Panc1 (cell line): ENCODE data around the gene C5. TPM values are rescaled to one million over a fixed set of nuclear protein-coding genes. Genes with fewer than 3 reads are reported as not detected.

Source experiments
- ATAC-seq: fragments of 200-7000 bp; cut with Tn5 transposase; 2 replicates; pipeline ENCODE4 v1.9.1; 2020; ENCODE audit warnings: mild to moderate bottlenecking, moderate library complexity
- Bru-seq: library from RNA; stranded (reverse); fragments of 400-500 nt; gene quantifications from one replicate; lab custom pipeline; 2021; lab: Mats Ljungman, UMichigan
- BruChase-seq, 2 experiments: library from RNA; stranded (reverse); fragments of 400-500 nt; gene quantifications; one replicate each; lab custom pipeline; 2021; lab: Mats Ljungman, UMichigan
- BruUV-seq: library from RNA; stranded (reverse); fragments of 400-500 nt; replicated peaks from 2 replicates; lab custom pipeline; 2021; lab: Mats Ljungman, UMichigan
- CTCF ChIA-PET: fragments of 300-600 bp; sonication (Branson Sonifier 250); formaldehyde crosslinking; loops from one replicate; lab custom pipeline; 2022; ENCODE audit warnings: antibody characterized with exemption; lab: Charles Lee
- POLR2A ChIA-PET: fragments of 300-600 bp; sonication (Branson Sonifier 250); formaldehyde crosslinking; loops from one replicate; lab custom pipeline; 2022; ENCODE audit warnings: antibody characterized with exemption; lab: Charles Lee
- DNase-seq: peaks from one replicate; pipeline ENCODE4 v3.0.0-alpha.2; 2010; ENCODE audit warnings: low read depth, low spot score
- H3K27ac ChIP-seq: 2 replicates; pipeline ENCODE4 v1.5.1; 2011; ENCODE audit warnings: mild to moderate bottlenecking, low read length, inconsistent platforms
- H3K27me3 ChIP-seq: fragments of 200-500 bp; sonication (Bioruptor generic); 2 replicates; pipeline ENCODE4 v1.6.0; 2014; ENCODE audit warnings: low read length, inconsistent platforms; ENCODE audit not compliant: control insufficient read depth, insufficient read depth
- H3K36me3 ChIP-seq: fragments of 200-500 bp; sonication (Bioruptor generic); 2 replicates; pipeline ENCODE4 v1.5.1; 2014; ENCODE audit warnings: inconsistent platforms, mild to moderate bottlenecking, low read length, moderate library complexity; ENCODE audit not compliant: control insufficient read depth, insufficient read depth
- H3K4me1 ChIP-seq: 2 replicates; pipeline ENCODE4 v1.5.1; 2011; ENCODE audit warnings: inconsistent platforms, mild to moderate bottlenecking, low read length, moderate library complexity; ENCODE audit not compliant: control insufficient read depth, insufficient read depth
- H3K4me3 ChIP-seq, 2 experiments: 2 replicates each; pipeline ENCODE4 v1.5.1; 2011 to 2012; ENCODE audit warnings: low read depth in 2 of 2, low read length in 2 of 2, mild to moderate bottlenecking in 2 of 2, inconsistent platforms in 1 of 2, moderate library complexity in 1 of 2
- H3K9me3 ChIP-seq: fragments of 200-500 bp; sonication (Bioruptor generic); 2 replicates; pipeline ENCODE4 v1.5.1; 2014; ENCODE audit warnings: low read depth, mild to moderate bottlenecking, inconsistent platforms, low read length, moderate library complexity; ENCODE audit not compliant: control insufficient read depth, insufficient read depth
- CTCF ChIP-seq: fragments of 450-650 bp; IDR thresholded peaks from 2 replicates; pipeline ENCODE4 v1.5.1; 2017; ENCODE audit warnings: mild to moderate bottlenecking
- POLR2AphosphoS5 ChIP-seq: IDR thresholded peaks from 2 replicates; pipeline ENCODE4 v1.6.1; 2012; ENCODE audit warnings: mild to moderate bottlenecking, low read depth, low read length, moderate library complexity
- REST ChIP-seq, 2 experiments: IDR thresholded peaks; 2 replicates each; pipeline ENCODE4 v1.6.1; 2011 to 2012; ENCODE audit warnings: low read depth in 2 of 2, control low read depth in 1 of 2, low read length in 1 of 2, mild to moderate bottlenecking in 1 of 2, moderate library complexity in 1 of 2; ENCODE audit not compliant: insufficient read depth in 1 of 2
- SIN3A ChIP-seq: IDR thresholded peaks from 2 replicates; pipeline ENCODE4 v1.6.1; 2012; ENCODE audit warnings: low read depth, mild to moderate bottlenecking, low read length, moderate library complexity, borderline replicate concordance; ENCODE audit not compliant: insufficient read depth
- TCF7L2 ChIP-seq: IDR thresholded peaks from 2 replicates; pipeline ENCODE4 v1.6.1; 2011; ENCODE audit warnings: mild to moderate bottlenecking, low read depth, low read length, inconsistent platforms
- in situ Hi-C: cut with HindIII; loops from 2 replicates; pipeline ENCODE4 v1.10.0; 2016; ENCODE audit warnings: low sequenced_read_pairs, low pct_unique_long_range_greater_than_20kb
- intact Hi-C: fragments of 100-400 bp; cut with micrococcal nuclease; formaldehyde crosslinking; loops from one replicate; pipeline ENCODE4 v1.10.0; 2022; ENCODE audit not compliant: unreplicated experiment
- long read RNA-seq: library from polyadenylated mRNA; unstranded; transcript quantifications from one replicate; pipeline ENCODE4 v2.0.0, GENCODE V29; 2021; ENCODE audit not compliant: unreplicated experiment
- polyA plus RNA-seq: library from polyadenylated mRNA; unstranded; fragments of >200 nt; gene quantifications from one replicate; pipeline ENCODE4 v1.2.1, GENCODE V29; 2012; ENCODE audit warnings: missing spikeins; ENCODE audit not compliant: insufficient read length
- total RNA-seq: library from RNA; stranded (reverse); gene quantifications from one replicate; pipeline ENCODE4 v1.2.1, GENCODE V29; 2021; ENCODE audit not compliant: unreplicated experiment

Gene C5
- total RNA-seq (1.6 TPM), Bru-seq, nascent RNA (percentile 38 among the genes with signal in this experiment), BruChase-seq, experiment 1, labeled RNA remaining after a 2-hour chase (percentile 37 among the genes with signal in this experiment), BruChase-seq, experiment 2, labeled RNA remaining after a 6-hour chase (percentile 31 among the genes with signal in this experiment)
- polyA plus RNA-seq: 1.0 TPM
- long read RNA-seq, partial matches to known transcripts: 1 of 5 reads
- long read RNA-seq, other reads (novel, unspliced or antisense): 4 of 5 reads

GRCh38 chr9:121050128-121050988 lies at the start of gene C5:
Gene C5 (minus strand): TSS chr9:121050275. CDS start chr9:121050246, 29 bp downstream.
- intact Hi-C loops: no loop called here
- no TSS peak for BruUV-seq
- no peak within 1 kb of the TSS for H3K4me3 ChIP-seq
- H3K27me3 ChIP-seq: no peaks in the 10 kb centered on the region
- H3K9me3 ChIP-seq: no peaks in the 10 kb centered on the region
- no peak for TF ChIP-seq CTCF
- no peak for TF ChIP-seq SIN3A
- no peak for TF ChIP-seq TCF7L2
- ATAC-seq (no peak), DNase-seq (no peak)
- in situ Hi-C loops: no loop called here
- ChIA-PET CTCF (interaction anchor here (0.7 kb wide), 1 partner anchor 107 kb away, joined by 3 read pairs; no protein-coding TSS in a partner anchor), POLR2A (no interaction called here)
- H3K36me3 ChIP-seq: no peaks in the 10 kb centered on the region
- H3K4me1 ChIP-seq: no peaks in the 10 kb centered on the region
- H3K27ac ChIP-seq: no peak within 1 kb of the TSS

GRCh38 chr9:121098567-121099198 lies 48.6 kb upstream of the C5 start:
- ChIA-PET CTCF (no interaction called here), POLR2A (no interaction called here)
- no peak for ATAC-seq
- Histone ChIP-seq H3K9me3 (no peaks in the 10 kb centered on the region), H3K4me1 (no peaks in the 10 kb centered on the region), H3K4me3 (no peak overlapping the region), H3K36me3 (no peaks in the 10 kb centered on the region; the same call in 1 of the 2 replicates), H3K27me3 (no peaks in the 10 kb centered on the region), H3K27ac (no peak overlapping the region)
- no TSS peak for BruUV-seq
- DNase-seq: no peak
- in situ Hi-C loops (no loop called here), intact Hi-C loops (no loop called here)
- TF ChIP-seq POLR2AphosphoS5 (no peak), SIN3A (no peak), REST (IDR thresholded peaks at IDR 0.05; ENCODE audit: insufficient read depth in 1 of 2, low read depth in 2 of 2, low read length in 1 of 2) (no peak), TCF7L2 (no peak), CTCF (no peak)
